ENCODE data around the gene TBL3.
"Not testable (repeated sequence)": the region's sequence is repeated elsewhere in the genome, so short reads cannot be mapped to it uniquely, and the experiment has no call there.

The TBL3 gene

GRCh38 chr16:2001035-2001434 lies 29.2 kb downstream of the TBL3 start:
- no peak for DNase-seq (ENCODE audit: low spot score)

GRCh38 chr16:2001456-2002355 lies 29.9 kb downstream of the TBL3 start:
- DNase-seq (ENCODE audit: low spot score) = no peak

GRCh38 chr16:2002406-2003230 lies 30.8 kb downstream of the TBL3 start:
- DNase-seq (ENCODE audit: low spot score) = no peak

DNA sequence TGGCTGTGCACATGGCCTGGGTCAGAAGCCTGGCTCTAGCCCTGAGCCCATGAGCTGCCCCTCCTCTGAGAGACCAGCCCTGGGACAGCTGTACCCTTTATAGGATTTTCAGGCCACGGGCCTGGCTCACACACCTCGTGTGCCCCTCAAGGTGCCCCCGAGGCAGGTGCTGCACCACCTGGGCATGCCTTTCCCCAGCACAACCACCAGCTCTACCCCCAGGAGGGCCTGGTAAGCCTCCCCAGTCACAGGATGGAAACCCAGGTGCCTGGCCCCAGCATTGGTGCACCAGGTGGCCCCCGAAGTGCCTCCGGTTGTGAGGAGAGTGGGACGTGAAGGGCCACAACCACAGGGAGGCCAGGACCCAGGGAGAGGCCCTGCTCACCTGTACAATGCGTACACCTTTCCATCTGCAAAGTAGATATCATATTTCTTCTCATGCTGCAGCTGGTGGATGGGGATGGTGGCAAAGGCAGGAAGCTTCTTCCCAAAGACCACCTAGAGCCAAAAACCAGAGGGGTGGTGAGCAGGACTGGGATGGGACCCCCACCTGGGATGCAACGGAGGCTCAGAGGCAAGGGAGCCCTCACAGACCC lies 31.5 kb downstream of the TBL3 start:
- DNase-seq (ENCODE audit: low spot score) = no peak

GRCh38 chr16:2003827-2004641 lies 32.2 kb downstream of the TBL3 start:
- peak; percentile 69 for DNase-seq (ENCODE audit: low spot score)

DNA sequence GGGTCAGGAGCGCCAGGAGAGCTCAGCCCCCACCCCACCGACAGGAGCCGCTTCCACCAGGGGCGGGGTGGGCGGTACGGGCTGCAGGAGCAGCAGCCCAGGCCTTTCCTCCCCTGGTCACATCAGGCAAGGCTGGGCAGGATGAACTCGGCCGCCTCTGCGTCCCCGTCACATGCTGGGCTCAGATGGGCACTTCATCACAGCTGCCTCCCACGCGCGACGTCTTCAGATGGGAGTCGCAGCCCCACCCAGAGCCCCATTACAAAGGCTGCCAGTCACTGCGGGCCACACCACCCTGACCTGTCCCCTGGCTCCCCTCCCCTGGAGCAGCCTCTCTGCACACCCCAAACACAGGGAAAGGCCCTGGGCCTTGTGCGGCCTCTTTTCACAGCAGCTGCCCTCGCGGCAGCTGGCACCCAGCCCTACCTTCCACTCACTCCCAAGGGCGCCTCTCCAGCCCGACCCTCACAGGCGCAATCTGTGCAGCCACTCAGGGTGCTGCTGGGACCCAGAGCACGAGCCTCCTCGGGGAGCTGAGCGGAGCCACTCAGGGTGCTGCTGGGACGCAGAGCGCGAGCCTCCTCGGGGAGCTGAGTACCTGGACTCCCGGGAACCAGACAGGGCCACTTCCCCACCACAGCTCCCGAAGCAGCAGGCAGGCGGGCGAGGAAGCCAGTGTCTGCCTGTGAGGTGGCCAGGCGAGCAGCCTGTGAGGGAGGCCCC lies 33.1 kb downstream of the TBL3 start:
- no peak for DNase-seq (ENCODE audit: low spot score)

GRCh38 chr16:2005646-2006045 lies 33.8 kb downstream of the TBL3 start:
- DNase-seq (ENCODE audit: low spot score) = no peak

DNA sequence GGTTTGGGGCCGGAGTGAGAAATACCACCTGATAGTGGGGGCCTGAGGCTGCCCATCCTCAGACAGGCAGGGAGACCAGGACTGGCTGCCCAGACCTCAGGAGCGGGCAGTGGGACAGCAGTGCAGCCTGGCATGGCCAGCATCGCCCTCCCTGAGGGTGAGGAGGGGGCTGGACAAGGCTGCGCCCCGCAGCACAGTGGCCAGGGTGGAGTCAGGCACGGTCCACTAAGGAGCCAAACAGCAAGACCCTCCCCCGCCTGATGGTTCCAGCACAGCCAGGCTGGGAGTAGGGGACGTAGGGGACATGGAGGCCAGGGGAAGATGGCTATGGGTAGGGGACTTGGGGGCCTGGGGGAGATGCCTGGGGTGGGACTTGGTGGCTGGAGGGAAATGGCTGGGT lies 34.5 kb downstream of the TBL3 start:
- no peak for DNase-seq (ENCODE audit: low spot score)

DNA sequence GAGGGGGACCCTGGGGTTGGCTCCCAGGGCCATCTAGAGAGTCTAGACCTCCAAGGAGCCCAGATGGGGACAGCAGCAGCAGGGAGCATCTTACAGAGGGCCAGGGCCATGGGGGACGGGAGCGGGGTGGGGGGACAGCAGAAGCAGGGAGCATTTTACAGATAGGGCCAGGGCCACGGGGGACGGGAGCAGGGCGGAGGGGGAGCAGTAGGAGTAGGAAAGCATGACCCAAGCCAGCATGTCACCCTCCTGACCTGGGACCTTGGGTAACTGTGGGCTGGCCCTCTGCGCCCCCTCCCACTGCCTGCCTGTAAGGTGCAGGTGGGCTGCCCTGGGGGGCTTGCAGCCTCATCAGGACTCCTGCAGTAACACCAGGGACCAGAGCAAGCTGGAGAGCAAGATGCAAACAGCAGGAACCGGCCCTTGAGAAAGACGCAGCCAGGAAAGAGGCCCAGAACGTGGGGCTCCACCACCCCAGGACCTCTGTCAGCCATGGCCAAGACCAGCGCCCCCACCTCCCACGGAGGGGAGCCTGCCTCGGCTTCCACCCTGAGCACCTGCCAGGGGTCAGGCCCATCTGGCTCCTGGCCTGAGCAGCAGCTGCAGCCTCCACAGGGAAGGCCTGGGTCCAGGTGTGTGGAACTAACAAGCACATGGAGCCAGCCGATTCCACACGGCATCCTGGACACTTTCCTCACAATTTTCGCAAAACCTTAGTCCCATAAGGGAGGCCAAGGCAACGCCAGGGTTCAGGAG lies 35.4 kb downstream of the TBL3 start:
- no peak for DNase-seq (ENCODE audit: low spot score)

- DNase-seq (ENCODE audit: low spot score) = no peak
Measured at GRCh38 chr16:2008009-2008526, 36.2 kb downstream of the TBL3 start.

- DNase-seq (ENCODE audit: low spot score) = no peak
Measured at GRCh38 chr16:2008631-2009163, 36.8 kb downstream of the TBL3 start.

- DNase-seq (ENCODE audit: low spot score) = no peak
Measured at GRCh38 chr16:2009164-2009711, 37.4 kb downstream of the TBL3 start.

DNA sequence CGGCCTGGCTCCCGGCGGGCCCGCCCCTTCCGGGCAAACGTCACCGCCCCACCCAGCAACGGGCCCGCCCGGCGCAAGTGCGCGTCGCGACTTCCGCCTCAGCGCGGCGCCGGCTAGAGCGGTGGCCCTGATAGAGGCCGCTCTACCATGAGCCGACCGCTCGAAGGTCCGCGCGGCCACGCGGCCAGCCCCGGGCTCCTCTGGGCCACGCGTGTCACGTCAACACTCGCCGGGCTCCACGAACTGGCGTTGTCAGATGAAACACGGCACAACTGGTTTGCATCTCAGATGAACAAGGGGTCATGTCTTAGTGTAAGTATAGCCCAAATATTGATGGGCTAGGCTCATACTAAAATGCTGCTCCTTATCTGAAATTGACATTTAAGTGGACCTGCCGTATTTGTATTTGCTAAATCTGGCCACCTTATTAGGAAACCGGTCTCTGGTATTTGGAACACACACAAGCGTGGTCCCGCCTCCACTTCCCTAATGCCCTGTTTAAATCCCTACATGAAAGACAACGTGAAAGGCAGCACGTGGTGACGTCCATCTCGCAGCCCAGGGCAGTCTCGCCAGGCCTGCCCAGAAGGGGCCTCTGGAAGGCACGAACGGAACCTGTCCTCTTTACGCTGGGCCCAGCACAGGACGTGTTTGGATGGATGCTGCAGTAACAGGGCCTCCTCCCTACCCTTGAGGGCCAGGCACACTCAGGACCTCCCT lies 38.1 kb downstream of the TBL3 start, which contains the start of gene ZNF598:
ZNF598 (minus strand) TSS at position 31 of the 720 bp plus-strand sequence.
- peak; percentile 87 for DNase-seq (ENCODE audit: low spot score)

- DNase-seq (ENCODE audit: low spot score) = not testable (repeated sequence)
Measured at GRCh38 chr16:2011726-2012125, 39.9 kb downstream of the TBL3 start.

DNA sequence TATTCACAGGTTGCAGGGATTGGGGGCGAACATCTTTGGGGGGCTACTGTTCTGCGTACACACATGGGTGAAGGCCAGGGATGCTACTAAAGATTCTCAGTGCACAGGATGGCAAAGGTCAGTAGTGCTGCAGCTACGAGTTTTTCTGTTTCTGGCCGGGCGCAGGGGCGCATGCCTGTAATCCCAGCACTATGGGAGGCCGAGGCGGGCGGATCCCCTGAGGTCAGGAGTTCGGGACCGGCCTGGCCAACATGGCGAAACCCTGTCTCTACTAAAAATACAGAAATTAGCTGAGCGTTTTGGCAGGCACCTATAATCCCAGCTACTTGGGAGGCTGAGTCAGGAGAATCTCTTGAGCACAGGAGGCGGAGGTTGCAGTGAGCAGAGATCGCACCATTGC lies 41.7 kb downstream of the TBL3 start:
- DNase-seq (ENCODE audit: low spot score) = no peak

GRCh38 chr16:2015117-2015946 lies 43.5 kb downstream of the TBL3 start:
- DNase-seq (ENCODE audit: low spot score) = no peak

DNA sequence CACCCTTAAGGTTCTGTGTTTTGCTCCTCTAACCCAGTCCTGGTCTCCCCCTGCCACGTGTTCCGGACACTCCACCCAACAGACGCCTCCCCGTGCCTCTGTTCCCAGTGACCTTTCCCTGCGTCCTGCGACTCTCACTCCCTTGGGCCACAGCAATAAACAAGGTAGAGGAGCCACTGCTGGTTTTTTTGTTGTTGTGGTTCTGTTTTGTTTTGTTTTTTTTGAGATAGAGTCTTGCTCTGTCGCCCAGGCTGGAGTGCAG lies 44.0 kb downstream of the TBL3 start:
- DNase-seq (ENCODE audit: low spot score) = no peak

DNA sequence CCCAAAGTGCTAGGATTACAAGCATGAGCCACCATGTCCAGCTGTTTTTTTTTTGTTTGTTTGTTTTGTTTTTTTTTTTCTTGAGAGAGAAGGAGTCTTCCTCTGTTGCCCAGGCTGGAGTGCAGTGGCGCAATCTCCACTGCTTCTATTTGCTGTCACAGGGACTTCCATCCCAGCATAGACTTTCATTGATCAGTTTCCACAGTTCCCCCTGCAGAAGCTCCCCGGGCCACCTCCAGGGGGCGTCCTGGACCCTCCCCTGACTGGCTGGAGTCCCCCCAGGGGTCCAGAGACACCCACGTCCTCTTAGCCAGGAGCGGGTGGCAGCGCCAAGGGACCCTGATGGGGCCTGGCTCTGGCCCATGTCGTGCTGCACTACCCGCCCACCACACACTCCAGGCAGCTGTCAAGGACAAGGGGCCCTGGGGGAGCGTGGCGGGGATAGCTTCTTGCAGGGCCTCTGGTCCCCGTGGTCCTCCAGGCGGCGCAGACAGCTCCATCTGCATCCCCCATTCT lies 44.6 kb downstream of the TBL3 start:
- no peak for DNase-seq (ENCODE audit: low spot score)

Measured in pons (tissue), 1 donor.